ENCODE data around the gene TNFSF4.

DNA sequence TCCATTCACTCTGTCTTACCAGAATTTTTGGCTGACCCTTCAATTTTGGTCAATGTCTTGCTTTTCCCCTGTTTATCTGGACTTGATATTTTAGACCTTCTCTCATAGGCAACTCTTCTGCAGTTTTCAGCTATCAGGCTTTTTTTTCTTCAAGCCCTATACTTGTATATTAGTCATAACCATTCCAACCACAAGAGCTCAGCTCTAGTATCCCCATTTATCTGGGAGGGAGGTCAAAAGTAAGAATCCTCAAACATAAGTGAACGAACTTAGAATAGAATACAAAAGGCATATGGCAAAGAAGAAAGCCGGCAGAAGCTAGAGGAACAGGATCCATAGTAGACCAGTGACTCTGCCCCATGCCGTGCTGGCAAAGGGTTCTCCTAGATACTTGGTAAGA lies 45.9 kb upstream of the TNFSF4 start:
- TF ChIP-seq, protein P1, sequence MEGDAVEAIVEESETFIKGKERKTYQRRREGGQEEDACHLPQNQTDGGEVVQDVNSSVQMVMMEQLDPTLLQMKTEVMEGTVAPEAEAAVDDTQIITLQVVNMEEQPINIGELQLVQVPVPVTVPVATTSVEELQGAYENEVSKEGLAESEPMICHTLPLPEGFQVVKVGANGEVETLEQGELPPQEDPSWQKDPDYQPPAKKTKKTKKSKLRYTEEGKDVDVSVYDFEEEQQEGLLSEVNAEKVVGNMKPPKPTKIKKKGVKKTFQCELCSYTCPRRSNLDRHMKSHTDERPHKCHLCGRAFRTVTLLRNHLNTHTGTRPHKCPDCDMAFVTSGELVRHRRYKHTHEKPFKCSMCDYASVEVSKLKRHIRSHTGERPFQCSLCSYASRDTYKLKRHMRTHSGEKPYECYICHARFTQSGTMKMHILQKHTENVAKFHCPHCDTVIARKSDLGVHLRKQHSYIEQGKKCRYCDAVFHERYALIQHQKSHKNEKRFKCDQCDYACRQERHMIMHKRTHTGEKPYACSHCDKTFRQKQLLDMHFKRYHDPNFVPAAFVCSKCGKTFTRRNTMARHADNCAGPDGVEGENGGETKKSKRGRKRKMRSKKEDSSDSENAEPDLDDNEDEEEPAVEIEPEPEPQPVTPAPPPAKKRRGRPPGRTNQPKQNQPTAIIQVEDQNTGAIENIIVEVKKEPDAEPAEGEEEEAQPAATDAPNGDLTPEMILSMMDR (IDR thresholded peaks at IDR 0.05), result no peak
- no peak for TF ChIP-seq POLR2A (IDR thresholded peaks at IDR 0.05)
- no peak for TF ChIP-seq EP300 (IDR thresholded peaks at IDR 0.05)
